ENCODE results near the gene MX2.

DNA sequence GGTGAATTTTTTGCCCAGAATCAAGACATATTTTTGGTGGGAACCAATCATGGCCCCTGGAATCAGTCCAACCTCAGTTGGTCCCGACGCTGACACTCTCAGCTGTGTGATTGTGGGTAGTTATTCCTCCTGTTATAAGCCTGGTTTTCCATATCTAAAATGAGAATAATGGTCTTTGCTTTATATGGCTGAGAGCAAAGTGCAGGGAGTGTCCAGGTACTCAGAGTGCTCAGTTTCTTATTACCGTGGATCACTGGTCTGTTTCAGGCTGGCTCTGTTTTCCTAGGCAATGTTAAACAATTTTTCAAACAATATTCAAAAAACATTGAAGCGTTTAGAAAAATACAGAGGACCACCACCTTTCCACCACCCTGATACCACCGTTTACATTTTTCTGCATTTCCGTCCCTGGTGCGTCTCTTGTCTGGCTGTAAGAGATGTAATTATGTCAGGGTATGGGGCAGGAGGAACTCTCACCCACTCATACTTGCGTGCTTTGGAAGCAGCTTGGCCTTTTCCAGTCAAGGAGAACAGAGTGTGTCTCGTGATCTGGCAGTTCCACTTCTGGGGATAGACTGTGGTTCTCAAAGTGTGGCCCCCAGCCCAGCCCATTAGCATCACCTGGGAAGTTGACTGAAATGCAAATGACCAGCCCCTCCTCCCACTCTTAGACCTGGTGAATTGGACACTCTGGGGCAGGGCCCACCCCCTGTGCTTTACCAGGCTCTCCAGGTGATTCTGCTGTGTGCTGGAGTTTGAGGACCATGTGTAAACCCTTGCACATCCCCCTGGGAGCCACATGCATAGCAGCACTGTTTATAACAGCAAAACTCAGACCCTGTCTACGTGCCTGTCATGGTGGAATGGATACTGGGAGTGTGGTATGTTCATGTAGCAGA lies 71.0 kb downstream of the MX2 start:
- TF ChIP-seq POU5F1 (IDR thresholded peaks at IDR 0.05; ENCODE audit: low read depth, low read length) (no peak), SUZ12 (IDR thresholded peaks at IDR 0.05; ENCODE audit: low read length) (no peak), TEAD4 (IDR thresholded peaks at IDR 0.05; ENCODE audit: low read depth, low read length) (no peak), EZH2 (IDR thresholded peaks at IDR 0.05; ENCODE audit: low read depth, low read length, severe bottlenecking) (no peak), MAFK (IDR thresholded peaks at IDR 0.05; ENCODE audit: low read depth, low read length) (no peak), YY1 (IDR thresholded peaks at IDR 0.05; ENCODE audit: low read depth, low read length) (no peak)
